ENCODE data around the gene ARL8A. TPM values are rescaled to one million over a fixed set of nuclear protein-coding genes. Genes with fewer than 3 reads are reported as not detected.

ARL8A gene
- total RNA-seq, 2 donors from 2014 or later: 71.9 to 76.4 TPM

DNA sequence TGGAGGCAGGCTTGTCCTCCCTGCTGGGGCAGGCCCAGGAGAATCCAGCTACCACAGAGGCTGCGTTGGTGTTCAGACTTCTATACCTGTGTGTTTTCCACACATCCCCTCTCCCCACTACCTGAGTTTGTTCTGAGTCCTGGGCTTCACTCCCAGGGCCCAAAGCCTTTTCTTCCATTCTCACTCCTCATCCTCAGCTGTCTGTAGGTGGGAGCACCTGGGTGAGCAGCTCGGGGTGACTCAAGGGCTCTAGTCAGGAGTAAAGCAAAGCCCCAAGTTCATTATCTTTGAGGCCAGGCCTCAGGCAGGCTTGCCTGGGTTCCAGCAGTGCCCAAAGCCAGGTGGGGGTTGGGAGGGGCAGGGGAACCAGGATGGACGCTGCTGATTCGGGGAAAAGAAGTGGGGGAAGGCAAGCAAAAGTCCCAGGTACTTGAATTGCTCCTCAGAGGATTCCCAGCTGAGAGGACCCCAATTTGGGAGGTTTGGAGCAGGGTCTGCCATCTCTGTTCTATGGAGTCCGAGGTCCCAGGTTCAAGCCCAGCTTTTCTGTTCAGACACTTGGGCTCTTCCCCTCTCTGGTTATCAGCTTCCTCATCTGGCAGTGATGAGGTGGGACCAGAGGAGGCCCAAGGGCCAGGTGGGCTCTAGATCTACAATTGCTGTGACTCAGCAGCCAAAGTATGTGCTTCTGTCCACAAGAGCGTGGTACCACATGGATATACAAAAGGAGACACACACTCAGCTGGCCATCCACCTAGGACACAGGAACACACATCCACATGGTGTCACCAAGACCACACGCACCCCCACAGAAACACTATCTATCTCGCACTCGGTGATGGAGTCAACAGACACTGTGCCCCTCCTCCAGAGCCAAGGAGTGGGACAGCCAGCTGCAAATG is 21.7 kb upstream of the ARL8A start:
- Mint-ChIP-seq H3K36me3 (ENCODE audit: low read depth) (no peaks in the 10 kb centered on the region), H3K4me3 (peak overlapping the region; percentile 97), H3K27me3 (no peaks in the 10 kb centered on the region), H3K4me1 (peaks cover 46% of the 10 kb centered on the region), H3K27ac (peak overlapping the region; percentile 98)
- no peaks in the 10 kb centered on the region for H3K9me3 ChIP-seq (ENCODE audit: control insufficient read depth, low read length, poor library complexity, severe bottlenecking)
- DNase-seq (no peak), ATAC-seq (no peak)

DNA sequence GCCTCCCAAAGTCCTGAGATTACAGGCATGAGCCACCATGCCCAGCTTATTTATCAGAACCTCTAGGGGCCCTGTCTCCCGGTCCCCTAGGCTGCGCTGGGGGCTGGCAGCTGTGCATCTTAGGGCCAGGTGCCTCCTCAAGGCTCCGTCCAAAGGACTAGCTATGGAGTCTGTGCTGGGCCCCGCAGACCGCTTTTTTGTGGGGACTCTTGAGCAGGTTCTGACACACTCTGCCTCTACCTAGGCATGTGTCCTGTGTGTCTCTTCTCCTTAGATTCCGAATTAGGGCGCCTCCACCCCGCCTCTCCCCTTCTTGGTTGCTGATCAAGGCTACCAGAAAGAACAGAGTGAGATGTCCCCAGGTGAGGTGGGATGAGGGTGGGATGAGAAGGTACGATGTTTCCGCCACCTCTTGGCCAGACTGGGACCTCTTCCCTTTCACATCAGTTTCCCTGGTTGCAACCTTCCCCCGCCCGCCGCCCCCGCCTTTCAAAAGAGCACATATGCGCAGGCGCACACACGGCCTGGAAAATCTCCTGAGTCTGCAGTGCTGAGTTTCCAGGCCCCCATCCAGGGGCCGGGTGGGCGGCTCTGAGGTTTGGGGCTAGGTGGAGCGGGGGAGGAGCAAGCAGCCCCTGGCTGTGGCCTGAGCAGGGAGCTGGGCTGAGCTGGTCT is 20.9 kb upstream of the ARL8A start:
- H3K9me3 ChIP-seq (ENCODE audit: control insufficient read depth, low read length, poor library complexity, severe bottlenecking): no peaks in the 10 kb centered on the region
- no peaks in the 10 kb centered on the region for H3K36me3 Mint-ChIP-seq (ENCODE audit: low read depth)
- no peaks in the 10 kb centered on the region for H3K27me3 Mint-ChIP-seq
- peak; percentile 3 for ATAC-seq
- DNase-seq: no peak
- peak overlapping the region; percentile 97 for H3K4me3 Mint-ChIP-seq
- H3K27ac Mint-ChIP-seq: peak overlapping the region; percentile 98
- peaks cover 52% of the 10 kb centered on the region for H3K4me1 Mint-ChIP-seq

GRCh38 chr1:202164271-202165037 is 19.9 kb upstream of the ARL8A start:
- Mint-ChIP-seq H3K27ac (peak overlapping the region; percentile 98), H3K27me3 (no peaks in the 10 kb centered on the region), H3K36me3 (ENCODE audit: low read depth) (peaks cover 2% of the 10 kb centered on the region), H3K4me3 (peak overlapping the region; percentile 97), H3K4me1 (peaks cover 56% of the 10 kb centered on the region)
- DNase-seq: peak; percentile 64 to 77 (median 68)
- ATAC-seq: peak; percentile 89
- H3K9me3 ChIP-seq (ENCODE audit: control insufficient read depth, low read length, poor library complexity, severe bottlenecking): no peaks in the 10 kb centered on the region

DNA sequence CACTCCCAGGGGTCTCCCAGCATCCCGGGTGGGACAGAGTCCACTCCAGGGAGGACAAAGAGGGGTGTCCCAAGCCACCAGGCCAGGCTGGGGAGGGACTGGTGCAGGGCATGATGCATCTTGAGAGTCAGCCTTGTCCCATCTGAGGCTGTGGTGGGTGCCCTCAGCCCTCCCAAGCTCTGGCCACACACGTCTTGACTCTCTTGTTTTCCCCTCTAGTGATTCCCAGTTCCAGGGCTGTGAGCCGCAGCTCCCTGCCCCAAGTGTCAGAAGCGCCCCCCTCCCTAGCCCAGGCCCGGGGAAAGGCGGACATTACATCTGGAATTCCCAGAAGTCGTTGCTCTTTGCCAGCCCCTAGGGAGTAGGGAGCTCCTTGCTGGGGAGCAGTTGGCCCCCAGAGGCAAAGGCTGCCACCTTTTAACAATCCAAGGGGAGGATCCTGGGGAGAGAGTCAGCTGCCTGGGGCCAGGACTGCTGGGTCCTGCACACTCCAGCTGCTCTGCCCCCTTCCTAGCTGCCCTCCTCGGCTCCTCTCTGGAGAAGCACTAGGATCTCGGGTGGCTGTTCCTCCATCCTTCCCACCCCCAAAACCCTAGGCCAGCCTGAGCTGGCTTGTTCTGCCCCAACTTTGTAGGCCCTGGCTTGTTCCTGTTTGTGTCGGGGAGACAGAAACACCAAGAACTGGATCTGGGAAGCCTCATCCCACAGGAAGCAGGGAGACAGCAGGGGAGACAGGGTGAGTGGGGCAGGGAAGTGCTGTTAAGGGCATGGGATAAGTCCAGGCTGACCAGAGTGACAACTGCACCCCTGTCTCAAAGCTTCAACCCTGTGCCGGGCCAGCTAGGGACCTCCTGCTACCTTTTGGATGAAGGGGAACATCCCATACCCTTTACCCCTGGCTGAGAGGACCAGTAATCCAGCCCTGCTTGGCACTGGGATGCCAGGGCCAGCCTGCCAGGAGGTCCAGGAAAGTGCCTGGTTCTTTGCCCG is 19.0 kb upstream of the ARL8A start:
- DNase-seq: no peak
- ATAC-seq: no peak

GRCh38 chr1:202162418-202163280 is 18.1 kb upstream of the ARL8A start:
- peaks cover 73% of the 10 kb centered on the region for H3K4me1 Mint-ChIP-seq
- peak overlapping the region; percentile 98 for H3K27ac Mint-ChIP-seq
- no peaks in the 10 kb centered on the region for H3K27me3 Mint-ChIP-seq
- no peak for DNase-seq
- H3K36me3 Mint-ChIP-seq (ENCODE audit: low read depth): peaks cover 3% of the 10 kb centered on the region
- peak overlapping the region; percentile 97 for H3K4me3 Mint-ChIP-seq
- H3K9me3 ChIP-seq (ENCODE audit: control insufficient read depth, low read length, poor library complexity, severe bottlenecking): no peaks in the 10 kb centered on the region
- ATAC-seq: no peak

More for the DNA sequence above, 19.0 kb upstream of the ARL8A start:
- Mint-ChIP-seq H3K27me3 (no peaks in the 10 kb centered on the region), H3K4me1 (peaks cover 65% of the 10 kb centered on the region), H3K36me3 (ENCODE audit: low read depth) (peaks cover 3% of the 10 kb centered on the region), H3K4me3 (peak overlapping the region; percentile 97), H3K27ac (peak overlapping the region; percentile 98)
- H3K9me3 ChIP-seq (ENCODE audit: control insufficient read depth, low read length, poor library complexity, severe bottlenecking): no peaks in the 10 kb centered on the region

DNA sequence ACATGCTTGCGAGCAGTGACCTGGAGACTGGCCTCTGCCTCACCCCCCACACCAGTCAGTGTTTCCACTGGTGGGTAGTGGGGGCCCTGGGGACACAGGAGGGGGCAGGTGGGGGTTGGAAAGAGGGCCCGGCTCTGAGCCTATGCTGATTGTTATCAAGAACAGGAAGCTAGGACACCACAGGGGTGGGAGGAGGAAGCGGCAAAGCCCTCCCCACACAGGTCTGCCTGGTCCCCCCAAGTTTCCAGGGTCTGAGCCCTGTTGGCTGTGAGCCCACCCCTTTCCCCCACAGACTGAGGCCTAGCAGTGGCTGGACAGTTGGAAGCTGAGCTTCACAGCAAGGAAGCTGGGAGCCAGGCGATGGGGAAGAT is 17.5 kb upstream of the ARL8A start:
- DNase-seq (peak in 1 of 3 donors; percentile 43), ATAC-seq (no peak)
- no peaks in the 10 kb centered on the region for H3K9me3 ChIP-seq (ENCODE audit: control insufficient read depth, low read length, poor library complexity, severe bottlenecking)
- H3K36me3 Mint-ChIP-seq (ENCODE audit: low read depth): peaks cover 3% of the 10 kb centered on the region
- H3K27me3 Mint-ChIP-seq: no peaks in the 10 kb centered on the region
- peak overlapping the region; percentile 98 for H3K27ac Mint-ChIP-seq
- H3K4me3 Mint-ChIP-seq: peak overlapping the region; percentile 97
- peaks cover 70% of the 10 kb centered on the region for H3K4me1 Mint-ChIP-seq

GRCh38 chr1:202161151-202162046 is 16.9 kb upstream of the ARL8A start:
- peak overlapping the region; percentile 97 for H3K4me3 Mint-ChIP-seq
- peaks cover 3% of the 10 kb centered on the region for H3K36me3 Mint-ChIP-seq (ENCODE audit: low read depth)
- ATAC-seq (no peak), DNase-seq (no peak)
- H3K4me1 Mint-ChIP-seq: peaks cover 67% of the 10 kb centered on the region
- no peaks in the 10 kb centered on the region for H3K9me3 ChIP-seq (ENCODE audit: control insufficient read depth, low read length, poor library complexity, severe bottlenecking)
- peak overlapping the region; percentile 98 for H3K27ac Mint-ChIP-seq
- no peaks in the 10 kb centered on the region for H3K27me3 Mint-ChIP-seq

DNA sequence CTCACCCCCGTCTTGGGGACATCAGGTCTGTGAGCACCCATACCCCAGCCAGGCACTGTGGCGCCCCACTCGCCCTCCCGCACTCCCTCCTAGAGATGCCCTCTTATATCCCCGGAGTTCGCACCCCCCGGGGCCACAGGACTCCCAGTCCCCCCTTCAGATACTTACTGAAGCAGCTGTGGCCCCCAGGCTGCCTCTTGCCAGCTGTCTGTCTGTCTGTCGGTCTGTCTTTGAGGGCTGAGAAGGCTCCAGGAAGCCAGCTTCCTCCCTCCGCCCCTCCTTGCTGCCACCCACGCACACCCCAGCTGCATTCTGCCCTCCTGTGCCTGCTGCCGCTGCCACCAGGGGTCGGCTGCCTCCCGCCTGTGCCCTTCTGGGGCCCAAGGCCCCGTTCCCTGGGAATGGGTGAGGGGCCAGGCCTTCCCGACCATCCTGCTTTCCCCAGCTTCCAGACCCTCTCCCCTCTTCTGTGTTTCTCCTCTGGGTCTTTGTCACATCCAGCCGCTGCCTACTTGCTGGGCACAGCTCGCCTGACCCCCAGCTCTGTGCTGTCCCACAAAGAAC is 15.9 kb upstream of the ARL8A start, which contains the start of gene PTPN7:
Gene PTPN7, minus strand, starts transcription at position 226 of the 564 bp plus-strand sequence. CDS start 1,200 bp downstream, outside the sequence.
- H3K9me3 ChIP-seq (ENCODE audit: control insufficient read depth, low read length, poor library complexity, severe bottlenecking): no peaks in the 10 kb centered on the region
- H3K36me3 Mint-ChIP-seq (ENCODE audit: low read depth): peaks cover 3% of the 10 kb centered on the region
- H3K27ac Mint-ChIP-seq: peak within 1 kb of the TSS; percentile 98
- peak within 1 kb of the TSS; percentile 97 for H3K4me3 Mint-ChIP-seq
- peaks cover 70% of the 10 kb centered on the region for H3K4me1 Mint-ChIP-seq
- ATAC-seq (peak; percentile 66), DNase-seq (peak; percentile 56 to 62 (median 57))
- no peaks in the 10 kb centered on the region for H3K27me3 Mint-ChIP-seq

GRCh38 chr1:202159534-202160371 is 15.2 kb upstream of the ARL8A start:
- Mint-ChIP-seq H3K4me3 (peak overlapping the region; percentile 97), H3K27ac (peak overlapping the region; percentile 98), H3K27me3 (no peaks in the 10 kb centered on the region), H3K4me1 (peaks cover 72% of the 10 kb centered on the region), H3K36me3 (ENCODE audit: low read depth) (peaks cover 5% of the 10 kb centered on the region)
- peak; percentile 29 for ATAC-seq
- no peaks in the 10 kb centered on the region for H3K9me3 ChIP-seq (ENCODE audit: control insufficient read depth, low read length, poor library complexity, severe bottlenecking)
- no peak for DNase-seq

All from T-helper 17 cell (primary cell).